ENCODE results near the gene SLC22A16. TPM values are rescaled to one million over a fixed set of nuclear protein-coding genes. Genes with fewer than 3 reads are reported as not detected.

The SLC22A16 gene
- total RNA-seq, 2 experiments from 2014 or later: not detected

GRCh38 chr6:110385458-110385863, 91.0 kb downstream of the SLC22A16 start:
- Mint-ChIP-seq H3K9me3 (peaks cover 2% of the 10 kb centered on the region), H3K36me3 (no peaks in the 10 kb centered on the region), H3K27ac (no peak overlapping the region), H3K4me3 (no peak overlapping the region), H3K27me3 (no peaks in the 10 kb centered on the region), H3K4me1 (peaks cover 23% of the 10 kb centered on the region)
- no peak for DNase-seq

DNA sequence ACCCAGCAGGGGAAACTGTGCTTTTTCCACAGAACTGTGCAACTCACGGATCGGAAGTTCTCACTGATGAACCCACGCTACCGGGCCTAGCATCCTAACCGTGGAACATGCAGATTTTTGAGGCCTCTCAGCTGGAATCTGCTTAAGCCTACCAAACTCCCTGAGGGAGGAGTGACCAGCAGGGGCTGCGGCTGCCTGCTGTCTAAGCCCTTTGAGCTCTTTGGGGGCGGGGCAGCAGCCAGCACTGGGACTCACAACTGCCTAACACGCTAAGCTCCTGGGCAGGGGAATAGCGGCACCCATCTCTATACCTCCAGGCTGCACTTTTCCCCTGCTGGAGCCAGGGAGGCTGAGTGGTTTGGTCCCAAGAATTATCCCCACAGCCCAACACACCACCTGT, 97.9 kb downstream of the SLC22A16 start:
- no peaks in the 10 kb centered on the region for H3K27me3 Mint-ChIP-seq

More for the DNA sequence above, 97.9 kb downstream of the SLC22A16 start:
- no peaks in the 10 kb centered on the region for H3K36me3 Mint-ChIP-seq
- H3K4me3 Mint-ChIP-seq: no peak overlapping the region
- no peaks in the 10 kb centered on the region for H3K4me1 Mint-ChIP-seq
- peaks cover 2% of the 10 kb centered on the region for H3K9me3 Mint-ChIP-seq
- no peak overlapping the region for H3K27ac Mint-ChIP-seq
- no peak for DNase-seq

Other genes with a start within 250 kb of the SLC22A16 start
- gene METTL24, start 118.3 kb downstream of the SLC22A16 start, total RNA-seq: under 1 TPM; 0.26 to 0.27 TPM
- gene DDO, start 61.0 kb downstream of the SLC22A16 start, total RNA-seq: not detected